Psoas muscle (tissue), 8 donors: ENCODE results near the gene MAGEB4. TPM values are rescaled to one million over a fixed set of nuclear protein-coding genes. Genes with fewer than 3 reads are reported as not detected.

ENCODE experiments used
- ATAC-seq, 4 donors: fragments of 200-7000 bp; cut with Tn5 transposase; one replicate each; pipeline ENCODE4 v1.9.1; 2020; ENCODE audit warnings: moderate library complexity in 3 of 4, mild to moderate bottlenecking in 2 of 4
- DNase-seq, 2 donors: peaks; one replicate each; pipeline ENCODE4 v3.0.0-alpha.2; 2020
- H3K27ac ChIP-seq: fragments of 200-600 bp; one replicate; pipeline ENCODE4 v1.8.0; 2022
- H3K27me3 ChIP-seq, 3 donors: fragments of 200-600 bp in 1 of 3; one replicate each; pipeline versions ENCODE4 v1.6.1 to v1.8.0; 2013 to 2022; ENCODE audit warnings: low read length in 2 of 3, mild to moderate bottlenecking in 2 of 3, moderate library complexity in 1 of 3; ENCODE audit not compliant: insufficient read depth in 3 of 3
- H3K36me3 ChIP-seq, 2 donors: fragments of 200-600 bp in 1 of 2; one replicate each; pipeline versions ENCODE4 v1.6.1 to v1.8.0; 2013 to 2022; ENCODE audit warnings: low read depth in 1 of 2, mild to moderate bottlenecking in 1 of 2, moderate library complexity in 1 of 2; ENCODE audit not compliant: insufficient read depth in 1 of 2
- H3K4me1 ChIP-seq: fragments of 200-600 bp; one replicate; pipeline ENCODE4 v1.8.0; 2022
- H3K4me3 ChIP-seq: fragments of 200-600 bp; one replicate; pipeline ENCODE4 v1.8.0; 2022; ENCODE audit warnings: mild to moderate bottlenecking
- H3K9me3 ChIP-seq: fragments of 200-600 bp; one replicate; pipeline ENCODE4 v1.8.0; 2022
- WGBS, 3 donors: extraction: QIAGEN DNeasy Blood & Tissue Kit; methylation state at CpG; one replicate each; pipeline versions ENCODE4 v1.1.6 to v1.1.7; 2013; 5-methylcytosine and 5-hydroxymethylcytosine counted together
- intact Hi-C, 2 donors: fragments of 100-400 bp; cut with DNase I; formaldehyde crosslinking; loops; one replicate each; pipeline versions ENCODE4 v1.11.0 to v1.14.2; 2022
- polyA plus RNA-seq, 3 donors: library from polyadenylated mRNA; stranded (reverse); fragments of 200-250 nt; gene quantifications; one replicate each; pipeline ENCODE4 v1.2.3, GENCODE V29; 2013
- total RNA-seq, 4 donors: library from RNA; stranded (reverse); fragmentation: NEBNext Ultra II Directional in 2 of 4; extraction: Animal tissue kit (Norgen Biotek cat#: 25700) in 2 of 4; gene quantifications; one replicate each; pipeline versions ENCODE4 v1.2.1 to v1.2.4, GENCODE V29; 2021 to 2023
- TF ChIP-seq, protein P1 (sequence below): fragments of 200-600 bp; IDR thresholded peaks from one replicate; pipeline ENCODE4 v1.8.0; 2022; ENCODE audit warnings: antibody characterized with exemption
- donor health status: healthy with polysubstance abuse.
- donor health status: DM: no; HTN: no; CAD: no; lungs with moderate emphysema.
- donor health status: Bipolar disorder and iron deficiency.
- donor health status: healthy.
- donor health status: DM: yes; HTN: yes; CAD: no.
- donor health status: DM: no; HTN: no; CAD: no.
- donor health status: DM: no; HTN: no; CAD: no.
- donor health status: DM: yes; HTN: yes; CAD: no.

The MAGEB4 gene
- total and polyA plus RNA-seq, 7 donors = not detected

DNA sequence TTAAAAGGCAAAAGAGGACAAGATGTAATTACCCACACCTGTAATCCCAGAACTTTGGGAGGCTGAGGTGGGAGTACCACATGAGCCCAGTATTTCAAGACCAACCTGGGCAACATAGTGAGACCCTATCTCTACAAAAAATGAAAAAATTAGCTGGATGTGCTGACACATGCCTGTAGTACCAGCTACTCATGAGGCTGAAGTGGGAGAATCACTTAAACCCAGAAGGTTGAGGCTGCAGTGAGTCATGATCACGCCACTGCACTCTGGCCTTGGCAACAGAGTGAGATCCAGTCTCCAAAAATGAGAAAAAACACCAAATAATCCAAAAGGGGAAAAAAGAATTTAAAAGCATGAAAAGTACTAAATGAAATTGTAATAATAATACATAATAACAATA is 36.6 kb downstream of the MAGEB4 start:
- ATAC-seq = no peak
- H3K4me1 ChIP-seq = no peaks in the 10 kb centered on the region
- no peak overlapping the region for H3K4me3 ChIP-seq
- H3K36me3 ChIP-seq = no peaks in the 10 kb centered on the region
- TF ChIP-seq, protein P1, sequence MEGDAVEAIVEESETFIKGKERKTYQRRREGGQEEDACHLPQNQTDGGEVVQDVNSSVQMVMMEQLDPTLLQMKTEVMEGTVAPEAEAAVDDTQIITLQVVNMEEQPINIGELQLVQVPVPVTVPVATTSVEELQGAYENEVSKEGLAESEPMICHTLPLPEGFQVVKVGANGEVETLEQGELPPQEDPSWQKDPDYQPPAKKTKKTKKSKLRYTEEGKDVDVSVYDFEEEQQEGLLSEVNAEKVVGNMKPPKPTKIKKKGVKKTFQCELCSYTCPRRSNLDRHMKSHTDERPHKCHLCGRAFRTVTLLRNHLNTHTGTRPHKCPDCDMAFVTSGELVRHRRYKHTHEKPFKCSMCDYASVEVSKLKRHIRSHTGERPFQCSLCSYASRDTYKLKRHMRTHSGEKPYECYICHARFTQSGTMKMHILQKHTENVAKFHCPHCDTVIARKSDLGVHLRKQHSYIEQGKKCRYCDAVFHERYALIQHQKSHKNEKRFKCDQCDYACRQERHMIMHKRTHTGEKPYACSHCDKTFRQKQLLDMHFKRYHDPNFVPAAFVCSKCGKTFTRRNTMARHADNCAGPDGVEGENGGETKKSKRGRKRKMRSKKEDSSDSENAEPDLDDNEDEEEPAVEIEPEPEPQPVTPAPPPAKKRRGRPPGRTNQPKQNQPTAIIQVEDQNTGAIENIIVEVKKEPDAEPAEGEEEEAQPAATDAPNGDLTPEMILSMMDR = no peak
- peaks cover 0 to 10% (median 0%) of the 10 kb centered on the region in 3 donors for H3K27me3 ChIP-seq
- no peaks in the 10 kb centered on the region for H3K9me3 ChIP-seq
- no peak overlapping the region for H3K27ac ChIP-seq
- 45 to 67% (median 50%) methylated on average over 1 of the region's 1 CpG for WGBS, 3 donors
- no peak for DNase-seq
- intact Hi-C loops = loop anchor here in 1 of 2 donors (5.0 kb wide), 1 partner anchor 224 kb away; no protein-coding TSS in a partner anchor

DNA sequence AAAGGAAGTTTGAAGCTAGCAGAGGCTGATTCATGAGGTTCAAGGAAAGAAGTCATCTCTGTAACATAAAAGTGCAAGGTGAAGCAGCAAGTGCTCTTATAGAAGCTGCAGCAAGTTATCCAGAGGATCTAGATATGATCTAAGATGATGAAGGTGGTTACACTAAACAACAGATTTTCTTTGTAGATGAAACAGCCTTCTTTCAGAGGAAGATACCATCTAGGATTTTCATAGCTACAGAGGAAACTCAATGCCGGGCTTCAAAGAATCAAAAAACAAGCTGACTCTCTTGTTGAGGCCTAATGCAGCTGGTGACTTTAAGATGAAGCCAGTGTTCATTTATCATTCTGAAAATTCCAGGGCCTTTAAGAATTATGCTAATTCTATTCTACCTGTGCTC is 38.6 kb downstream of the MAGEB4 start:
- WGBS, 3 donors = 69 to 86% (median 85%) methylated on average over 1 of the region's 1 CpG

DNA sequence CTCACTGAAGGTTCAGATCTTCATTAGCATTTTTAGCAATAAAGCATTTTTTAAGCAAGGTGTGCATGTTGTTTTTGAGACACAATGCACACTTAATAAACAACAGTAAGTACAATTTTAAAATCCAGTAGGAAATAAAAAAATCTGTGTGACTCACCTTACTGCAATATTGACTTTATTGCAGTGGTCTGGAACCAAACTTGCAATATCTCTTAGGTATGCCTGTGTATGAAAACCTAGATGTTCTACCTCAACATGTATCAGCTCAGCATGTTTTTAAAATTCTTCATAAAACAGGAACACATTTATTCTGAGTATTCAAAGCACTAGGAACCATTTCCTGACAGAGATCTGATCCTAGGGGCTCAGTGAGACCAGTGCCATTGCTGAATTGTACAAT is 40.7 kb downstream of the MAGEB4 start:
- TF ChIP-seq, protein P1 = no peak
- ATAC-seq = no peak
- Histone ChIP-seq H3K36me3 (no peaks in the 10 kb centered on the region), H3K9me3 (no peaks in the 10 kb centered on the region), H3K4me3 (no peak overlapping the region), H3K27ac (no peak overlapping the region), H3K27me3 (no peaks in the 10 kb centered on the region), H3K4me1 (no peaks in the 10 kb centered on the region)
- intact Hi-C loops = no loop called here
- DNase-seq = no peak

More for the DNA sequence above, 38.6 kb downstream of the MAGEB4 start:
- no peaks in the 10 kb centered on the region for H3K4me1 ChIP-seq
- H3K4me3 ChIP-seq = no peak overlapping the region
- H3K27ac ChIP-seq = no peak overlapping the region
- no peaks in the 10 kb centered on the region for H3K9me3 ChIP-seq
- no peaks in the 10 kb centered on the region for H3K36me3 ChIP-seq
- TF ChIP-seq, protein P1 = no peak
- H3K27me3 ChIP-seq = peaks cover 0 to 3% (median 0%) of the 10 kb centered on the region in 3 donors
- ATAC-seq (no peak), DNase-seq (no peak)
- intact Hi-C loops = no loop called here

DNA sequence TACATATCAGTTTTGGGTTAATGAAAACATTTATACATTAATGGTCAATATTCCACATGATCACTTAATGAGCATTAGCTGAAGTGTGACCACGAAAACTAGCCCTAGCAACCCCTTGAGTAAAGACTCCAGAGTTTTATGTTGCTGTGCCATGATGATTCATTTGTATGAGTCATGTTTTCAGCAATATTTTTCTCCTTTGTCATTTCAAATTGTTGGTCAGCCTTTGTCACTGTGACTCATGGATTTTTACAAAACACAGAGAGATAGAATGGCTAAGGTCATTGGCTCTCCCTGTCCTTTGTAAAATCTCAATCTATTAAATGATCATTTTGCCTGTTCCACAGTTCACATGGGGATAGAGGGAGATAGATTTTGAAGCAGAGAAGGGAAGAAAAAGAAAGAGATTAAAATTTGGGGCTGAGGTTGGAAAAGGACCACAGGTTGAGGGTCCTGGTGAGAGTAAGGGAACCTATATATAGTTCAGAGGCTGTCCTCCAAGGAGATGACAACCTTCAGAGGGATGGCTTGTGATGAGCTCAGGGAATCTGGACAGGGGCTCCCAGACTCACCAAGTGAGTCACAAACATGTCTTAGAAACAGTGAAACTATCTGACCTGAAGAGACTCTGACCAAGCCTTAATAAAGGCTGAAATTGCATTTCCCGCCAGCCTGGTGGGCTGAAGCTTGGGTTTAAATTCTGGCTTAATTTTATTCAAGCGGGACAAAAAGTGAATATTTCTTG is 41.8 kb downstream of the MAGEB4 start:
- no peaks in the 10 kb centered on the region for H3K27me3 ChIP-seq
- no peaks in the 10 kb centered on the region for H3K9me3 ChIP-seq
- DNase-seq (no peak), ATAC-seq (peak in 3 of 4 donors; percentile 26 to 75 (median 32))
- intact Hi-C loops = no loop called here
- no peaks in the 10 kb centered on the region for H3K4me1 ChIP-seq
- H3K36me3 ChIP-seq = no peaks in the 10 kb centered on the region
- no peak overlapping the region for H3K4me3 ChIP-seq
- no peak overlapping the region for H3K27ac ChIP-seq
- 49 to 69% (median 63%) methylated on average over 3 of the region's 3 CpGs for WGBS, 3 donors
- TF ChIP-seq, protein P1 = no peak

Other genes with a start within 250 kb of the MAGEB4 start
- not detected for gene MAGEB2, start 26.4 kb upstream of the MAGEB4 start, total RNA-seq
- not detected for gene MAGEB2, start 26.4 kb upstream of the MAGEB4 start, polyA plus RNA-seq
- not detected for gene MAGEB3, start 11.3 kb upstream of the MAGEB4 start, total RNA-seq
- not detected for gene MAGEB3, start 11.3 kb upstream of the MAGEB4 start, polyA plus RNA-seq
- gene MAGEB1, start 5.1 kb downstream of the MAGEB4 start, total RNA-seq = not detected
- not detected for gene MAGEB1, start 5.1 kb downstream of the MAGEB4 start, polyA plus RNA-seq
- not detected for gene NR0B1, start 67.4 kb downstream of the MAGEB4 start, total RNA-seq
- under 1 TPM in 2 of 3 donors, not detected in 1; 0.01 to 0.05 TPM for gene NR0B1, start 67.4 kb downstream of the MAGEB4 start, polyA plus RNA-seq